ENCODE measurements around the gene SUV39H1.

SUV39H1 gene

DNA sequence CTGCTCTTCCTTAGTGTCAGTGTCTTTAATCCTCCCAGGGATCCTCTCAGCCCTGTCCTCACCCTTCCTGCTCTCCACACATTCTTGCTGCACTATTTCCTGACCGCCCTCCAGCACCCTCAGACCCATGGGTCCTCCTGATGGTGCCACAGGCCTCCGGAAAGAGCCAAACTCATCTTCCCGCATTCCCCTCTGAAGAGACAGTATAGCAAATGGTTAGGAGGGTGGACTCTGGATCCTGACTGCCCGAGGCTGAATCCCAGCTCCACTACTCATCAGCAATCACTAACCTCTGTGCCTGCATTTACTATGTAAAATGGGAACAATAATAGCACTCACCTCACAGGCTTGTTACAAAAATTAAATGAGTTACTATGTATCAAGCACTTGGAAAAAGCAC, 6.2 kb downstream of the SUV39H1 start:
- no peak for ATAC-seq
- TF ChIP-seq, protein P1, sequence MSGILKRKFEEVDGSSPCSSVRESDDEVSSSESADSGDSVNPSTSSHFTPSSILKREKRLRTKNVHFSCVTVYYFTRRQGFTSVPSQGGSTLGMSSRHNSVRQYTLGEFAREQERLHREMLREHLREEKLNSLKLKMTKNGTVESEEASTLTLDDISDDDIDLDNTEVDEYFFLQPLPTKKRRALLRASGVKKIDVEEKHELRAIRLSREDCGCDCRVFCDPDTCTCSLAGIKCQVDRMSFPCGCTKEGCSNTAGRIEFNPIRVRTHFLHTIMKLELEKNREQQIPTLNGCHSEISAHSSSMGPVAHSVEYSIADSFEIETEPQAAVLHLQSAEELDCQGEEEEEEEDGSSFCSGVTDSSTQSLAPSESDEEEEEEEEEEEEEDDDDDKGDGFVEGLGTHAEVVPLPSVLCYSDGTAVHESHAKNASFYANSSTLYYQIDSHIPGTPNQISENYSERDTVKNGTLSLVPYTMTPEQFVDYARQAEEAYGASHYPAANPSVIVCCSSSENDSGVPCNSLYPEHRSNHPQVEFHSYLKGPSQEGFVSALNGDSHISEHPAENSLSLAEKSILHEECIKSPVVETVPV (CRISPR knock-in tag; IDR thresholded peaks at IDR 0.05) = no peak
- TF ChIP-seq CSDC2 (CRISPR knock-in tag; IDR thresholded peaks at IDR 0.05) = no peak

DNA sequence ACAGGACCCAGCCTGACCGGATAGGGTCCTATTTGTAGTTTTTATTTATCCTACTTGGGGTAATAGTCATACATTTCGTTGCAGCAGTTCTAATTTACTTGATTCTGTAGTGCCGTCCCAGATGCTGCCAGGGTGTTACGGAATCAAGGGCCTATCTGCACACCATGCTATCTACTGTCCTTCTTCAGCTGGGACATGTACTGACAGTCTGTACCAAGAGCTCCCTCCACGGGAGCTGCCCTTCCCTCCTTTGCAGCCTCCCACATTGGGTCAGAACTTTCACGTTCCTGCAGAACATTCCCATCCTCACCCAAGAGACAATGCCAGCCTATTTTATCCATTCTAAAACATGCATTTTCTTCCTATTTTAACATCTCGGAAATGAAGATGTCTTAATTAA, 6.7 kb downstream of the SUV39H1 start:
- TF ChIP-seq ISL1 (CRISPR knock-in tag; IDR thresholded peaks at IDR 0.05) (no peak), ZFP30 (CRISPR knock-in tag; IDR thresholded peaks at IDR 0.05) (no peak), CSDC2 (CRISPR knock-in tag; IDR thresholded peaks at IDR 0.05) (no peak), ZC3H10 (CRISPR knock-in tag; IDR thresholded peaks at IDR 0.05) (no peak), ZNF70 (CRISPR knock-in tag; IDR thresholded peaks at IDR 0.05) (no peak), TOX (CRISPR knock-in tag; IDR thresholded peaks at IDR 0.05; ENCODE audit: borderline replicate concordance) (no peak), OSR1 (CRISPR knock-in tag; IDR thresholded peaks at IDR 0.05) (no peak), ARNTL (CRISPR knock-in tag; IDR thresholded peaks at IDR 0.05; ENCODE audit: borderline replicate concordance, low read depth) (no peak), ZFP3 (CRISPR knock-in tag; IDR thresholded peaks at IDR 0.05) (no peak), RARB (CRISPR knock-in tag; IDR thresholded peaks at IDR 0.05) (no peak), PPARA (CRISPR knock-in tag; IDR thresholded peaks at IDR 0.05; ENCODE audit: borderline replicate concordance) (no peak), TCF4 (CRISPR knock-in tag; IDR thresholded peaks at IDR 0.05; ENCODE audit: borderline replicate concordance) (no peak), ESRRG (CRISPR knock-in tag; IDR thresholded peaks at IDR 0.05) (no peak), ZNF8 (CRISPR knock-in tag; IDR thresholded peaks at IDR 0.05) (no peak)
- TF ChIP-seq, protein P2, sequence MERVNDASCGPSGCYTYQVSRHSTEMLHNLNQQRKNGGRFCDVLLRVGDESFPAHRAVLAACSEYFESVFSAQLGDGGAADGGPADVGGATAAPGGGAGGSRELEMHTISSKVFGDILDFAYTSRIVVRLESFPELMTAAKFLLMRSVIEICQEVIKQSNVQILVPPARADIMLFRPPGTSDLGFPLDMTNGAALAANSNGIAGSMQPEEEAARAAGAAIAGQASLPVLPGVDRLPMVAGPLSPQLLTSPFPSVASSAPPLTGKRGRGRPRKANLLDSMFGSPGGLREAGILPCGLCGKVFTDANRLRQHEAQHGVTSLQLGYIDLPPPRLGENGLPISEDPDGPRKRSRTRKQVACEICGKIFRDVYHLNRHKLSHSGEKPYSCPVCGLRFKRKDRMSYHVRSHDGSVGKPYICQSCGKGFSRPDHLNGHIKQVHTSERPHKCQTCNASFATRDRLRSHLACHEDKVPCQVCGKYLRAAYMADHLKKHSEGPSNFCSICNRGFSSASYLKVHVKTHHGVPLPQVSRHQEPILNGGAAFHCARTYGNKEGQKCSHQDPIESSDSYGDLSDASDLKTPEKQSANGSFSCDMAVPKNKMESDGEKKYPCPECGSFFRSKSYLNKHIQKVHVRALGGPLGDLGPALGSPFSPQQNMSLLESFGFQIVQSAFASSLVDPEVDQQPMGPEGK (CRISPR knock-in tag; IDR thresholded peaks at IDR 0.05; ENCODE audit: borderline replicate concordance) = no peak
- TF ChIP-seq, protein P3, sequence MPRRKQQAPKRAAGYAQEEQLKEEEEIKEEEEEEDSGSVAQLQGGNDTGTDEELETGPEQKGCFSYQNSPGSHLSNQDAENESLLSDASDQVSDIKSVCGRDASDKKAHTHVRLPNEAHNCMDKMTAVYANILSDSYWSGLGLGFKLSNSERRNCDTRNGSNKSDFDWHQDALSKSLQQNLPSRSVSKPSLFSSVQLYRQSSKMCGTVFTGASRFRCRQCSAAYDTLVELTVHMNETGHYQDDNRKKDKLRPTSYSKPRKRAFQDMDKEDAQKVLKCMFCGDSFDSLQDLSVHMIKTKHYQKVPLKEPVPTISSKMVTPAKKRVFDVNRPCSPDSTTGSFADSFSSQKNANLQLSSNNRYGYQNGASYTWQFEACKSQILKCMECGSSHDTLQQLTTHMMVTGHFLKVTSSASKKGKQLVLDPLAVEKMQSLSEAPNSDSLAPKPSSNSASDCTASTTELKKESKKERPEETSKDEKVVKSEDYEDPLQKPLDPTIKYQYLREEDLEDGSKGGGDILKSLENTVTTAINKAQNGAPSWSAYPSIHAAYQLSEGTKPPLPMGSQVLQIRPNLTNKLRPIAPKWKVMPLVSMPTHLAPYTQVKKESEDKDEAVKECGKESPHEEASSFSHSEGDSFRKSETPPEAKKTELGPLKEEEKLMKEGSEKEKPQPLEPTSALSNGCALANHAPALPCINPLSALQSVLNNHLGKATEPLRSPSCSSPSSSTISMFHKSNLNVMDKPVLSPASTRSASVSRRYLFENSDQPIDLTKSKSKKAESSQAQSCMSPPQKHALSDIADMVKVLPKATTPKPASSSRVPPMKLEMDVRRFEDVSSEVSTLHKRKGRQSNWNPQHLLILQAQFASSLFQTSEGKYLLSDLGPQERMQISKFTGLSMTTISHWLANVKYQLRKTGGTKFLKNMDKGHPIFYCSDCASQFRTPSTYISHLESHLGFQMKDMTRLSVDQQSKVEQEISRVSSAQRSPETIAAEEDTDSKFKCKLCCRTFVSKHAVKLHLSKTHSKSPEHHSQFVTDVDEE (CRISPR knock-in tag; IDR thresholded peaks at IDR 0.05) = no peak
- TF ChIP-seq, protein P4, sequence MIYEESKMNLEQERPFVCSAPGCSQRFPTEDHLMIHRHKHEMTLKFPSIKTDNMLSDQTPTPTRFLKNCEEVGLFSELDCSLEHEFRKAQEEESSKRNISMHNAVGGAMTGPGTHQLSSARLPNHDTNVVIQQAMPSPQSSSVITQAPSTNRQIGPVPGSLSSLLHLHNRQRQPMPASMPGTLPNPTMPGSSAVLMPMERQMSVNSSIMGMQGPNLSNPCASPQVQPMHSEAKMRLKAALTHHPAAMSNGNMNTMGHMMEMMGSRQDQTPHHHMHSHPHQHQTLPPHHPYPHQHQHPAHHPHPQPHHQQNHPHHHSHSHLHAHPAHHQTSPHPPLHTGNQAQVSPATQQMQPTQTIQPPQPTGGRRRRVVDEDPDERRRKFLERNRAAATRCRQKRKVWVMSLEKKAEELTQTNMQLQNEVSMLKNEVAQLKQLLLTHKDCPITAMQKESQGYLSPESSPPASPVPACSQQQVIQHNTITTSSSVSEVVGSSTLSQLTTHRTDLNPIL (CRISPR knock-in tag; IDR thresholded peaks at IDR 0.05; ENCODE audit: low read depth) = no peak
- no peak for ATAC-seq

DNA sequence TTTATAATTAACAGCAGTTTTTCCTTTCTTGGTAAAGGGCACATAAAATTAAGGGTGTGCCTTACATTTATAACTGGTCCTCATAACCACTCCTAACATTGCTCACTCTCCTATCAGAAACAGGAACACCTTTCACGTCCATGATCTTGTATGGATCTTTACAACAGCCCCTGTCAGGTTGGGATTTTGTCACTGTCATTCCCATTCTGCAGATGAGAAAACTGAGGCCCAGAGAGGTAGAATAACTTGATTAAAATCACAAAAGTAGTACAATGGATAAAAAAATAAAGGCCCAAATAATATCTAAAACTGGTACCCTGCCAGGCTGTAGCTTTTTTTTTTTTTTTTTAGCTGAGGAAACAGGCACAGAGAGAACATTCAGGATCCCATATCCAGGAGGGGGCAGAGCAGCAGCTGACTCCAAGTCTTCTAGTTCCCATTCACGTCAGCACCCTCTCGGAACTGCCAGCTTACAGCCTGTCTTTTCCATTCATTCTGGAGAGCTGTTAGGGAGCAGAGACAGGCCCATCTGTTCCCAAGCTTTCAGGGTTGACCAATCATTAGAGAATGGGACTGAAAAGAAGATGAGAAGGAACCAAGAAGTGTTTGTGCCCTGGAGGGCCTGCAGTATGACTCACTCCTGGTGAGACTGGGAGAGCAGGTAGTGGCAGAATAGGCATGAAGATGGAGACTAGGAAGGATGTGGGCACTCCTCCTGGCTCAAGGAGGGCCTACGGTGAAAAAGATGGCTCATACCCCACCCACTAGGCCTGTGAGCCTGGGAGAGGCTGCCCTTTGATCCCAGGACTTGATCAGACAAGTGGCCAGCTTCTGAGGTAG, 7.3 kb downstream of the SUV39H1 start:
- peak; percentile 20; the same call in 2 of the 3 replicates for ATAC-seq
- TF ChIP-seq ZFP3 (CRISPR knock-in tag; IDR thresholded peaks at IDR 0.05) (no peak), OSR1 (CRISPR knock-in tag; IDR thresholded peaks at IDR 0.05) (no peak), ZC3H10 (CRISPR knock-in tag; IDR thresholded peaks at IDR 0.05) (no peak), GLIS3 (CRISPR knock-in tag; IDR thresholded peaks at IDR 0.05) (no peak), ARNTL (CRISPR knock-in tag; IDR thresholded peaks at IDR 0.05; ENCODE audit: borderline replicate concordance, low read depth) (no peak), CSDC2 (CRISPR knock-in tag; IDR thresholded peaks at IDR 0.05) (no peak), BACH2 (CRISPR knock-in tag; IDR thresholded peaks at IDR 0.05; ENCODE audit: borderline replicate concordance) (no peak), ZNF70 (CRISPR knock-in tag; IDR thresholded peaks at IDR 0.05) (no peak), SNAI2 (CRISPR knock-in tag; IDR thresholded peaks at IDR 0.05) (no peak), TOX (CRISPR knock-in tag; IDR thresholded peaks at IDR 0.05; ENCODE audit: borderline replicate concordance) (no peak), PPARA (CRISPR knock-in tag; IDR thresholded peaks at IDR 0.05; ENCODE audit: borderline replicate concordance) (no peak), ZFP30 (CRISPR knock-in tag; IDR thresholded peaks at IDR 0.05) (no peak), TCF4 (CRISPR knock-in tag; IDR thresholded peaks at IDR 0.05; ENCODE audit: borderline replicate concordance) (no peak), ESRRG (CRISPR knock-in tag; IDR thresholded peaks at IDR 0.05) (no peak), ZNF8 (CRISPR knock-in tag; IDR thresholded peaks at IDR 0.05) (no peak), ZNF565 (CRISPR knock-in tag; conservative IDR thresholded peaks at IDR 0.05; ENCODE audit: low read depth) (no peak), RARB (CRISPR knock-in tag; IDR thresholded peaks at IDR 0.05) (no peak)
- TF ChIP-seq, protein P1 (CRISPR knock-in tag; IDR thresholded peaks at IDR 0.05) = no peak
- TF ChIP-seq, protein P4 (CRISPR knock-in tag; IDR thresholded peaks at IDR 0.05; ENCODE audit: low read depth) = no peak
- TF ChIP-seq, protein P5, sequence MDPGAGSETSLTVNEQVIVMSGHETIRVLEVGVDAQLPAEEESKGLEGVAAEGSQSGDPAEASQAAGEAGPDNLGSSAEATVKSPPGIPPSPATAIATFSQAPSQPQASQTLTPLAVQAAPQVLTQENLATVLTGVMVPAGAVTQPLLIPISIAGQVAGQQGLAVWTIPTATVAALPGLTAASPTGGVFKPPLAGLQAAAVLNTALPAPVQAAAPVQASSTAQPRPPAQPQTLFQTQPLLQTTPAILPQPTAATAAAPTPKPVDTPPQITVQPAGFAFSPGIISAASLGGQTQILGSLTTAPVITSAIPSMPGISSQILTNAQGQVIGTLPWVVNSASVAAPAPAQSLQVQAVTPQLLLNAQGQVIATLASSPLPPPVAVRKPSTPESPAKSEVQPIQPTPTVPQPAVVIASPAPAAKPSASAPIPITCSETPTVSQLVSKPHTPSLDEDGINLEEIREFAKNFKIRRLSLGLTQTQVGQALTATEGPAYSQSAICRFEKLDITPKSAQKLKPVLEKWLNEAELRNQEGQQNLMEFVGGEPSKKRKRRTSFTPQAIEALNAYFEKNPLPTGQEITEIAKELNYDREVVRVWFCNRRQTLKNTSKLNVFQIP (CRISPR knock-in tag; IDR thresholded peaks at IDR 0.05; ENCODE audit: borderline replicate concordance, low read depth) = no peak
